ENCODE data around the gene CT47B1.

Gene CT47B1

GRCh38 chrX:120825146-120825545, 50.5 kb downstream of the CT47B1 start:
- Histone ChIP-seq H3K27ac (no peak overlapping the region), H3K36me3 (no peaks in the 10 kb centered on the region), H3K4me1 (ENCODE audit: control insufficient read depth in 1 of 2, insufficient read depth in 1 of 2, low read depth in 1 of 2, low read length in 1 of 2) (no peaks in the 10 kb centered on the region), H3K4me3 (ENCODE audit: low read depth in 1 of 2, low read length in 1 of 2) (no peak overlapping the region), H3K27me3 (no peaks in the 10 kb centered on the region), H3K9me3 (no peaks in the 10 kb centered on the region)
- TF ChIP-seq, protein P1, sequence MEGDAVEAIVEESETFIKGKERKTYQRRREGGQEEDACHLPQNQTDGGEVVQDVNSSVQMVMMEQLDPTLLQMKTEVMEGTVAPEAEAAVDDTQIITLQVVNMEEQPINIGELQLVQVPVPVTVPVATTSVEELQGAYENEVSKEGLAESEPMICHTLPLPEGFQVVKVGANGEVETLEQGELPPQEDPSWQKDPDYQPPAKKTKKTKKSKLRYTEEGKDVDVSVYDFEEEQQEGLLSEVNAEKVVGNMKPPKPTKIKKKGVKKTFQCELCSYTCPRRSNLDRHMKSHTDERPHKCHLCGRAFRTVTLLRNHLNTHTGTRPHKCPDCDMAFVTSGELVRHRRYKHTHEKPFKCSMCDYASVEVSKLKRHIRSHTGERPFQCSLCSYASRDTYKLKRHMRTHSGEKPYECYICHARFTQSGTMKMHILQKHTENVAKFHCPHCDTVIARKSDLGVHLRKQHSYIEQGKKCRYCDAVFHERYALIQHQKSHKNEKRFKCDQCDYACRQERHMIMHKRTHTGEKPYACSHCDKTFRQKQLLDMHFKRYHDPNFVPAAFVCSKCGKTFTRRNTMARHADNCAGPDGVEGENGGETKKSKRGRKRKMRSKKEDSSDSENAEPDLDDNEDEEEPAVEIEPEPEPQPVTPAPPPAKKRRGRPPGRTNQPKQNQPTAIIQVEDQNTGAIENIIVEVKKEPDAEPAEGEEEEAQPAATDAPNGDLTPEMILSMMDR (IDR thresholded peaks at IDR 0.05): no peak

DNA sequence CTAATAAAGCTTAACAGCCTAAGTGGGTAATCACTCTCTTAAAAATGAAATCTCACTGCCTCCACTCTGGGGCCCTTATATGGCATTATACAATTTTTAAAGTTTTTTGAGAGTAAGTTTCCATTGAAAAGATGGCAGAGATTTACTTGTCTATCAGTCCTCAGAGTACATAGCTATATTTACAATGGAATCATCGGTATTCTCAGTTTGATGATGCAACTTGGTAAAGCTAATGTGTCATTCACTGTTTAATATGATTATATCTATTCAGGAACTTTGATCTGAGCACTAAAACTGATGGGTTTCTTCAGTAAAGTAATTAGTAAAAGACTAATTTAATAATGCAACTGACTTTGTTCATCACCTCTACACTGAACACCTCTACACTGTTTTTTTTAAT, 51.6 kb downstream of the CT47B1 start:
- H3K9me3 ChIP-seq: no peaks in the 10 kb centered on the region
- H3K4me3 ChIP-seq (ENCODE audit: low read depth in 1 of 2, low read length in 1 of 2): no peak overlapping the region
- no peaks in the 10 kb centered on the region for H3K4me1 ChIP-seq (ENCODE audit: control insufficient read depth in 1 of 2, insufficient read depth in 1 of 2, low read depth in 1 of 2, low read length in 1 of 2)
- H3K36me3 ChIP-seq: no peaks in the 10 kb centered on the region
- no peaks in the 10 kb centered on the region for H3K27me3 ChIP-seq
- no peak overlapping the region for H3K27ac ChIP-seq
- TF ChIP-seq, protein P1 (IDR thresholded peaks at IDR 0.05): no peak

DNA sequence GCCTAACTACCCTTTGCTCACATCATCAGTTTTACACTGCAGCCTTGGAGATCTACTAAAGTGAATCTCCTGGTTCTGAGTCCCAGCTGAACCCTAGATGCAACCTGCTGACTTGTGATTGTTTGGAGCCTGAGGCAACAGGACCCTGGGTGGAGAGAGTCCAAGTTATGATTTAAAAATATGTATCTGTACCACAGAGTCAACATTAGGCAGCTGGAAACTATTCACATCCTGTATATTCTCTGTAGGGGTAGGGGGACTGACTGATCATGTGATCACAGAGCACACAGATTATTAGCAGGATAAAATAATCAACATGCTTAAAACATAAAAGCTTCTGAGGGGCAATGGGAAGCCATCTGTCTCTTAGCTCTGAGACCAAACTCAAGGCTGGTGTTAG, 52.1 kb downstream of the CT47B1 start:
- Histone ChIP-seq H3K36me3 (no peaks in the 10 kb centered on the region), H3K27me3 (no peaks in the 10 kb centered on the region), H3K4me1 (ENCODE audit: control insufficient read depth in 1 of 2, insufficient read depth in 1 of 2, low read depth in 1 of 2, low read length in 1 of 2) (no peaks in the 10 kb centered on the region), H3K9me3 (no peaks in the 10 kb centered on the region), H3K27ac (no peak overlapping the region), H3K4me3 (ENCODE audit: low read depth in 1 of 2, low read length in 1 of 2) (no peak overlapping the region)
- TF ChIP-seq, protein P1 (IDR thresholded peaks at IDR 0.05): no peak
